Ovary (tissue), 9 donors: ENCODE data around the gene VMP1. TPM values are rescaled to one million over a fixed set of nuclear protein-coding genes. Genes with fewer than 3 reads are reported as not detected.
"Not testable (repeated sequence)": the region's sequence is repeated elsewhere in the genome, so short reads cannot be mapped to it uniquely, and the experiment has no call there.

ENCODE experiments used
- DNase-seq, 5 donors: peaks; one replicate each; pipeline ENCODE4 v3.0.0-alpha.2; 2019 to 2020
- H3K27ac ChIP-seq, 2 donors: fragments of 200-600 bp; one replicate each; pipeline versions ENCODE4 v1.5.1 to v1.8.0; 2019 to 2022
- H3K27me3 ChIP-seq: fragments of 200-600 bp; one replicate; pipeline ENCODE4 v1.8.0; 2022
- H3K36me3 ChIP-seq: fragments of 200-600 bp; sonication (generic); one replicate; pipeline ENCODE4 v1.5.1; 2019
- H3K4me1 ChIP-seq: one replicate; pipeline ENCODE4 v1.8.1; 2013; ENCODE audit warnings: mild to moderate bottlenecking, moderate library complexity; ENCODE audit not compliant: insufficient read depth
- H3K4me3 ChIP-seq: fragments of 200-600 bp; sonication (generic); one replicate; pipeline ENCODE4 v1.5.1; 2017
- H3K9me3 ChIP-seq, 2 donors: fragments of 200-600 bp in 1 of 2; sonication (generic) in 1 of 2; one replicate each; pipeline versions ENCODE4 v1.5.1 to v1.8.1; 2013 to 2019; ENCODE audit warnings: mild to moderate bottlenecking in 1 of 2, moderate library complexity in 1 of 2
- CTCF ChIP-seq, 3 donors: fragments of 450-650 bp in 2 of 3; fragments of 200-600 bp in 1 of 3; IDR thresholded peaks; one replicate each; pipeline versions ENCODE4 v1.5.1 to v1.8.0; 2016 to 2022; ENCODE audit warnings: antibody characterized with exemption in 3 of 3, mild to moderate bottlenecking in 1 of 3
- EP300 ChIP-seq: sonication (generic); formaldehyde crosslinking; IDR thresholded peaks from one replicate; pipeline ENCODE4 v1.6.1; 2017; ENCODE audit warnings: antibody characterized with exemption
- POLR2A ChIP-seq: fragments of 450-650 bp; IDR thresholded peaks from one replicate; pipeline ENCODE4 v1.6.1; 2017; ENCODE audit warnings: antibody characterized with exemption, mild to moderate bottlenecking, moderate library complexity
- WGBS, 3 donors: extraction: QIAGEN DNeasy Blood & Tissue Kit in 1 of 3; methylation state at CpG; one replicate each; pipeline versions ENCODE4 v1.1.5 to v1.1.7; 2013 to 2017; 5-methylcytosine and 5-hydroxymethylcytosine counted together
- intact Hi-C, 4 donors: fragments of 100-400 bp; cut with DNase I; formaldehyde crosslinking; loops; one replicate each; pipeline versions ENCODE4 v1.11.0 to v1.15.1; 2022 to 2023
- polyA plus RNA-seq, 2 donors: library from polyadenylated mRNA; stranded (reverse); fragments of 200-250 nt in 1 of 2; fragments of 350-450 nt in 1 of 2; fragmentation: Illumina TruSeq in 1 of 2; extraction: RNeasy Lipid Tissue Mini Kit (QIAGEN cat#74804) in 1 of 2; gene quantifications; one replicate each; pipeline ENCODE4 v1.2.3, GENCODE V29; 2013 to 2014
- total RNA-seq, 7 donors: library from RNA; depleted of rRNA in 2 of 7; stranded (reverse); fragments of >200 nt in 2 of 7; fragmentation: NEBNext Ultra II Directional in 3 of 7; extraction: Animal tissue kit (Norgen Biotek cat#: 25700) in 3 of 7; gene quantifications; one replicate each; pipeline versions ENCODE4 v1.1.0 to v1.2.4, GENCODE V29; 2016 to 2023
- donor health status: DM: no; HTN: no; CAD: no; lungs with moderate emphysema.
- donor health status: DM: no; HTN: no; CAD: no.
- donor health status: Bipolar disorder and iron deficiency.
- donor health status: DM: yes; HTN: yes; CAD: no.
- donor health status: DM: no; HTN: no; CAD: no.
- donor health status: DM: yes; HTN: yes; CAD: no.

The VMP1 gene
- total and polyA plus RNA-seq, 9 donors, result 63.5 to 667 (median 154) TPM

- no peak for DNase-seq
- intact Hi-C loops, result loop anchor here in 1 of 4 donors (5.0 kb wide), 1 partner anchor 99 kb away; no protein-coding TSS in a partner anchor
- Histone ChIP-seq H3K4me3 (no peak overlapping the region), H3K27ac (no peak overlapping the region), H3K4me1 (peaks cover 5% of the 10 kb centered on the region), H3K36me3 (no peaks in the 10 kb centered on the region), H3K27me3 (no peaks in the 10 kb centered on the region), H3K9me3 (no peaks in the 10 kb centered on the region)
- TF ChIP-seq CTCF (IDR thresholded peaks at IDR 0.05), result peak; percentile 56 to 82 (median 76)
- no peak for TF ChIP-seq POLR2A
- TF ChIP-seq EP300, result no peak
- WGBS, 3 donors, result 21 to 24% (median 21%) methylated on average over 3 of the region's 3 CpGs
Measured at GRCh38 chr17:59753522-59754467, 46.3 kb downstream of the VMP1 start.

- Histone ChIP-seq H3K4me3 (no peak overlapping the region), H3K27ac (no peak overlapping the region), H3K36me3 (no peaks in the 10 kb centered on the region), H3K27me3 (no peaks in the 10 kb centered on the region), H3K9me3 (no peaks in the 10 kb centered on the region), H3K4me1 (peaks cover 5% of the 10 kb centered on the region)
- intact Hi-C loops, result loop anchor here in 1 of 4 donors (5.0 kb wide), 1 partner anchor 98 kb away; no protein-coding TSS in a partner anchor
- no peak for TF ChIP-seq POLR2A
- no peak for TF ChIP-seq CTCF (IDR thresholded peaks at IDR 0.05)
- TF ChIP-seq EP300, result no peak
- no peak for DNase-seq
Measured at GRCh38 chr17:59754552-59754951, 47.1 kb downstream of the VMP1 start.

- WGBS, 3 donors, result 77 to 87% (median 81%) methylated on average over 12 of the region's 12 CpGs
- H3K36me3 ChIP-seq, H3K27me3 ChIP-seq, H3K4me1 ChIP-seq, H3K27ac ChIP-seq, DNase-seq, H3K9me3 ChIP-seq, intact Hi-C loops, H3K4me3 ChIP-seq: not testable (repeated sequence)
Measured at GRCh38 chr17:59755069-59755468, 47.6 kb downstream of the VMP1 start.

- TF ChIP-seq CTCF (IDR thresholded peaks at IDR 0.05) (no peak), EP300 (no peak), POLR2A (no peak)
Measured at GRCh38 chr17:59756236-59756818, 48.9 kb downstream of the VMP1 start.

GRCh38 chr17:59757043-59757442, 49.6 kb downstream of the VMP1 start:
- H3K36me3 ChIP-seq, result no peaks in the 10 kb centered on the region
- DNase-seq, result no peak
- no peak overlapping the region for H3K4me3 ChIP-seq
- H3K27me3 ChIP-seq, result no peaks in the 10 kb centered on the region
- H3K9me3 ChIP-seq, result no peaks in the 10 kb centered on the region
- intact Hi-C loops, result no loop called here
- H3K4me1 ChIP-seq, result peaks cover 5% of the 10 kb centered on the region
- TF ChIP-seq EP300, result no peak
- TF ChIP-seq CTCF (IDR thresholded peaks at IDR 0.05), result no peak
- no peak for TF ChIP-seq POLR2A
- H3K27ac ChIP-seq, result peak overlapping the region in 1 of 2 donors; percentile 21

More at GRCh38 chr17:59756236-59756818, 48.9 kb downstream of the VMP1 start:
- Histone ChIP-seq H3K9me3 (no peaks in the 10 kb centered on the region), H3K4me1 (peaks cover 5% of the 10 kb centered on the region), H3K27me3 (no peaks in the 10 kb centered on the region), H3K27ac (peak overlapping the region in 1 of 2 donors; percentile 21), H3K4me3 (no peak overlapping the region), H3K36me3 (no peaks in the 10 kb centered on the region)
- WGBS, 3 donors, result 6 to 7% (median 6%) methylated on average over 3 of the region's 3 CpGs
- intact Hi-C loops, result no loop called here
- DNase-seq, result no peak
